ENCODE results near the gene RASSF8. TPM values are rescaled to one million over a fixed set of nuclear protein-coding genes. Genes with fewer than 3 reads are reported as not detected.

Gene RASSF8
- total and polyA plus RNA-seq, 2 of the 8 experiments (the other 6 are each of a cell fraction or from before 2014, with no cell fraction given) = 6.4 to 46.7 TPM

DNA sequence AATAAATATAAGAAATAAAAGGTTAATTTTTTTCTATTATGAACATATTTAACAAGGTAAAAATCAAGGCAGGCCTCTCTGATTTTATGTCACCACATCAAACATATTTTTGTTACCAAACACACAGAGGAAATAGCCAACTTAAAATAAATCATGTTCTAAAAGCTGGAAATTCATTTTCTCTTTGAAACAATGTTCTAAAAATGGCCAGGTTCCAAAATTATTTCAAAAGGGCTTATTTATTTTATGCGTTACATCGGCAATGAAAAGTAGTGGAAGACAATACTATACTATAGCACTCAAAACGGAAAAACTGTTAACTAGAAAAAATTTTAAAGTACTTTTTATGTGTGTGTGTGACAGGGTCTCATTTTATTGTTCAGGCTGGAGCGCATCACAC is 24.0 kb upstream of the RASSF8 start:
- no peak overlapping the region for H3K56ac ChIP-seq (replicated peaks; ENCODE audit: insufficient read length, low read depth, low read length)
- H2BK20ac ChIP-seq (ENCODE audit: low read length) = no peak overlapping the region
- no peak overlapping the region for H3K4me2 ChIP-seq (ENCODE audit: insufficient read depth in 1 of 2, low read depth in 2 of 2, low read length in 2 of 2)
- H3K27me3 ChIP-seq (replicated peaks in 1 of 4; ENCODE audit: control insufficient read depth in 3 of 4, extremely low read depth in 1 of 4, insufficient read depth in 3 of 4, low read length in 3 of 4) = no peaks in the 10 kb centered on the region
- no peak overlapping the region for H4K91ac ChIP-seq (replicated peaks; ENCODE audit: insufficient read length, low read length)
- H2BK12ac ChIP-seq (ENCODE audit: low read depth, low read length) = no peak overlapping the region
- no peak for DNase-seq (ENCODE audit: low read depth in 1 of 2, low spot score in 2 of 2)
- H3K79me2 ChIP-seq (ENCODE audit: control insufficient read depth in 1 of 2, insufficient read depth in 2 of 2, low read length in 2 of 2) = no peaks in the 10 kb centered on the region
- 84% methylated on average over 4 of the region's 4 CpGs; no CpG with 5 or more reads in 1 of the 2 experiments for WGBS, 2 experiments (ENCODE audit: extremely low coverage in 1 of 2, insufficient coverage in 1 of 2, insufficient read length in 1 of 2, insufficient replicate concordance in 2 of 2, low coverage in 1 of 2, low lambda C conversion rate in 2 of 2, missing lambda C conversion rate in 1 of 2)
- no peak overlapping the region for H3K9ac ChIP-seq (replicated peaks in 1 of 4; ENCODE audit: extremely low read depth in 1 of 4, low read depth in 3 of 4, low read length in 3 of 4)
- no peak overlapping the region for H2AFZ ChIP-seq (ENCODE audit: low read length)
- no peak overlapping the region for H3K27ac ChIP-seq (ENCODE audit: low read depth, low read length)
- H3K79me1 ChIP-seq (ENCODE audit: low read depth, low read length) = no peaks in the 10 kb centered on the region
- H3K9me3 ChIP-seq (ENCODE audit: insufficient read depth in 2 of 2, low read depth in 1 of 2, low read length in 1 of 2) = no peaks in the 10 kb centered on the region
- H3K14ac ChIP-seq (ENCODE audit: insufficient read length) = no peak overlapping the region
- H3K36me3 ChIP-seq (ENCODE audit: control insufficient read depth in 2 of 4, insufficient read depth in 4 of 4, low read length in 3 of 4) = no peaks in the 10 kb centered on the region
- CTCF ChIA-PET (ENCODE audit: partially characterized antibody) = no interaction called here
- no peak overlapping the region for H2BK120ac ChIP-seq (replicated peaks; ENCODE audit: low read depth, low read length)
- POLR2A ChIA-PET (ENCODE audit: partially characterized antibody) = no interaction called here
- H3K4ac ChIP-seq (replicated peaks; ENCODE audit: insufficient read length, low read depth, low read length) = no peak overlapping the region
- H4K8ac ChIP-seq (ENCODE audit: extremely low read depth, insufficient read depth, low read length) = no peak overlapping the region
- no peak overlapping the region for H2BK15ac ChIP-seq (ENCODE audit: low read length)
- no peak overlapping the region for H2AK5ac ChIP-seq (ENCODE audit: low read depth, low read length)
- no peak overlapping the region for H2BK5ac ChIP-seq (ENCODE audit: low read depth, low read length)
- TF ChIP-seq SIN3A (conservative IDR thresholded peaks at IDR 0.05 in 1 of 2, IDR thresholded peaks at IDR 0.05 in 1 of 2; ENCODE audit: low read depth in 1 of 2, low read length in 2 of 2) = no peak
- no peak for TF ChIP-seq SIRT6 (IDR thresholded peaks at IDR 0.05; ENCODE audit: low read length)
- no peak for TF ChIP-seq KDM1A (IDR thresholded peaks at IDR 0.05; ENCODE audit: borderline replicate concordance, low read length)
- no peak for TF ChIP-seq RFX5 (IDR thresholded peaks at IDR 0.05; ENCODE audit: borderline replicate concordance, low read depth, low read length)
- H4K5ac ChIP-seq (ENCODE audit: insufficient read length, low read depth, low read length) = no peak overlapping the region
- no peaks in the 10 kb centered on the region for H3K4me1 ChIP-seq (replicated peaks in 1 of 4; ENCODE audit: control insufficient read depth in 3 of 4, insufficient read depth in 4 of 4, low read length in 3 of 4)
- no peak overlapping the region for H3K4me3 ChIP-seq (ENCODE audit: extremely low read depth in 1 of 4, insufficient read depth in 2 of 4, low read depth in 3 of 4, low read length in 4 of 4)
- no peak for FAIRE-seq
- H3K18ac ChIP-seq (ENCODE audit: extremely low read depth, low read length) = no peak overlapping the region
- H3K23me2 ChIP-seq (ENCODE audit: low read depth, low read length) = no peaks in the 10 kb centered on the region
- no peaks in the 10 kb centered on the region for H4K20me1 ChIP-seq (replicated peaks in 1 of 2; ENCODE audit: control insufficient read depth in 1 of 2, insufficient read depth in 2 of 2, low read length in 2 of 2)
- H3K23ac ChIP-seq (ENCODE audit: insufficient read length) = no peak overlapping the region
